Muscle of leg (tissue), 11 donors: ENCODE data around the gene SLCO2A1. TPM values are rescaled to one million over a fixed set of nuclear protein-coding genes. Genes with fewer than 3 reads are reported as not detected.
A peak's percentile ranks its signal among the peaks of the same experiment; 100 is the strongest.

ENCODE experiments used
- DNase-seq: peaks from one replicate; pipeline ENCODE4 v3.0.0; 2013
- H3K27ac ChIP-seq: one replicate; pipeline ENCODE4 v1.5.1; 2013; ENCODE audit warnings: mild to moderate bottlenecking, low read length, control low read depth
- H3K27me3 ChIP-seq: one replicate; pipeline ENCODE4 v1.6.1; 2013; ENCODE audit warnings: low read length; ENCODE audit not compliant: control insufficient read depth, insufficient read depth
- H3K36me3 ChIP-seq: one replicate; pipeline ENCODE4 v1.6.1; 2013; ENCODE audit warnings: low read length; ENCODE audit not compliant: control insufficient read depth, insufficient read depth
- H3K4me1 ChIP-seq: one replicate; pipeline ENCODE4 v1.6.1; 2013; ENCODE audit warnings: low read length; ENCODE audit not compliant: control insufficient read depth, insufficient read depth
- H3K4me3 ChIP-seq: one replicate; pipeline ENCODE4 v1.5.1; 2013; ENCODE audit warnings: low read length, control low read depth
- H3K9me3 ChIP-seq: replicated peaks from 2 replicates; pipeline ENCODE4 v1.6.1; 2013; ENCODE audit warnings: low read depth, low read length; ENCODE audit not compliant: control insufficient read depth
- WGBS: methylation state at CpG from one replicate; pipeline ENCODE4 v1.1.5; 2013; ENCODE audit warnings: missing lambda C conversion rate; ENCODE audit not compliant: insufficient coverage; 5-methylcytosine and 5-hydroxymethylcytosine counted together
- polyA plus RNA-seq, 8 donors: library from polyadenylated mRNA; unstranded; fragments of 120-200 nt; gene quantifications; one replicate each; pipeline versions ENCODE4 v1.2.1 to v1.2.3, GENCODE V29; 2013; ENCODE audit warnings: inconsistent platforms in 1 of 8, low replicate concordance in 1 of 8; ENCODE audit not compliant: insufficient read length in 8 of 8, insufficient read depth in 1 of 8
- total RNA-seq: library from RNA; stranded (reverse); fragments of 120-200 nt; gene quantifications from one replicate; pipeline ENCODE4 v1.2.4, GENCODE V29; 2013

The SLCO2A1 gene
- total and polyA plus RNA-seq, 9 donors, result 0.49 to 3.9 (median 1.6) TPM

GRCh38 chr3:134003066-134003465, 26.7 kb downstream of the SLCO2A1 start:
- peaks cover 8% of the 10 kb centered on the region for H3K9me3 ChIP-seq
- DNase-seq, result no peak
- WGBS, result no CpG with 5 or more reads among the region's 5 CpGs
- no peaks in the 10 kb centered on the region for H3K4me1 ChIP-seq
- no peak overlapping the region for H3K27ac ChIP-seq
- H3K4me3 ChIP-seq, result no peak overlapping the region
- H3K27me3 ChIP-seq, result peaks cover 2% of the 10 kb centered on the region
- no peaks in the 10 kb centered on the region for H3K36me3 ChIP-seq

DNA sequence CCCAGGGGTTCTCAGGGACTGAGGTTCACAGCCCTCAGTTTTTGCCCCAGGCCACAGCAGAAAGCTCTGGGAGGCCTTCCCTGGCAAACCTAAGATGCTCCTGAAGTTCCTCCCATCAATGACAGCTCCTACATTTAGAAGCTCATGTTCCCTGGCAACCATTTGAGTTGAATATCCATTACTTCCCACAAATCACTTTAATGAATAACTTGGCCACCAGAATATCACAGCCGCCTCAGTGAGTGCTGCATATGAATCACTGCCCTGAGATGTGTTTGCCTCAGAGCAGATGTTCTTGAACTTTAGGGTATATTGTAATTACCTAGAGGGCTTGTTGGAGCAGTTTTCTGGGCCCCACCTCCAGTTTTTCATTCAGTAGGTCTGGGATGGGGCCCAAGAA, 27.4 kb downstream of the SLCO2A1 start:
- DNase-seq, result peak; percentile 62
- peaks cover 8% of the 10 kb centered on the region for H3K9me3 ChIP-seq
- no peaks in the 10 kb centered on the region for H3K4me1 ChIP-seq
- H3K36me3 ChIP-seq, result no peaks in the 10 kb centered on the region
- peaks cover 2% of the 10 kb centered on the region for H3K27me3 ChIP-seq
- no peak overlapping the region for H3K4me3 ChIP-seq
- no CpG with 5 or more reads among the region's 1 CpG for WGBS
- no peak overlapping the region for H3K27ac ChIP-seq

DNA sequence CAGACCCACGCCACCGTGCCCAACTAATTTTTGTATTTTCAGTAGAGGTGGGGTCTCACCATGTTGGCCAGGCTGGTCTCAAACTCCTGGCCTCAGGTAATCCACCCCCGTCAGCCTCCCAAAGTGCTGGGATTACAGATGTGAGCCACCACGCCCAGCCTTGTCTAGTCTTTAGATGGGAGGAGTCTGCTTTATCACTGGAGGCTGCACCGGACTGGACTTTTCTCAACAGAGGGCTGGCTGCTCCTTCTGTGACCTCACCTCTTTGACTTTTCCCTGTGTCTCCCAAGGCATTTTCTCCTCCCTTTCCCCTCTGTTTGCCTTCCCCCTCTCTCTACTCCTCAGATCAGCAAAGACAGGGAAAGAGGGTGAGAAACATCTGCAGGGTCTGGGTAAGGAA, 28.5 kb downstream of the SLCO2A1 start:
- Histone ChIP-seq H3K4me1 (peaks cover 5% of the 10 kb centered on the region), H3K4me3 (no peak overlapping the region), H3K27me3 (peaks cover 4% of the 10 kb centered on the region), H3K9me3 (peaks cover 8% of the 10 kb centered on the region), H3K27ac (no peak overlapping the region), H3K36me3 (no peaks in the 10 kb centered on the region)
- 83% methylated on average over 2 of the region's 5 CpGs for WGBS
- no peak for DNase-seq

DNA sequence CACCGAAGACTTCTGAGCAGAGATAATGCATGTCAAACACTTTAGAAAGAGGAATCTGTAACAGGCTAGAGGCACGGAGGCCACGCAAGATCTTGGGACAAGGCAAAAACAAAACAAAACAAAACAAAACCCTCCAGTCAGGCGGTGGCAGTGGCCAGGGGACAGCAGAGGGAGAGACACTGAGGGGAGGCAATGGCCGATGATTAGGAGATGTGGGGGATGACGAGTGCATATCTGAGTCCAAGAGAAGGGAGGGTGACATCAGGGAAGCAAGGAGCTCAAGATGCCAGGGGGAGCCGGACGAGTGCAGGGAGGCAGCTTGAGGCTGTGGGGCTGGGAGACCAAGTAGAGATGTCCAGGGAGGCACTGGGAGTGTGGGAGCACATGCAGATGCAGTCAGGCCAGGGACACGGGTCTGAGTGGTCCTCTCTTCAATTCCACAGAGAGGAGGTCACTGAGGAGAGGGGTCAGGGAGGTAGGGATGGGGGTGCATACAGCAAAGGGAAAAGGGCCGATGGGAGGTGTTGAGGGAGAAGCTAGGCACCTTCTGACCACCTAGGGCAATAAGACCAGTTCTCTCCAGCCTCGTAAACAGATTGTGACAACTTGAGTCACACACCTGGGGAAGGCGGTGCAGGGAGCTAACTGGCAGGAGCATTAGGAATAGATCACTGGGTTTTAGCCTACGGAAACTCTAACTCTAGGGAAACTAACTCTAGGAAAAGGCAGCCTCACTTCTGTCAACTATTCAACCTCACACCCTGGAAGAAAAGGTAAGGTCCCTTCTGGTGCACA, 29.6 kb downstream of the SLCO2A1 start:
- Histone ChIP-seq H3K27me3 (peaks cover 4% of the 10 kb centered on the region), H3K4me1 (peaks cover 7% of the 10 kb centered on the region), H3K27ac (no peak overlapping the region), H3K36me3 (no peaks in the 10 kb centered on the region), H3K9me3 (peaks cover 8% of the 10 kb centered on the region), H3K4me3 (no peak overlapping the region)
- WGBS, result 80% methylated on average over 6 of the region's 13 CpGs
- DNase-seq, result no peak

GRCh38 chr3:133998691-133999241, 31.0 kb downstream of the SLCO2A1 start:
- WGBS, result 68% methylated on average over 8 of the region's 9 CpGs
- Histone ChIP-seq H3K27ac (no peak overlapping the region), H3K4me1 (peaks cover 7% of the 10 kb centered on the region), H3K36me3 (no peaks in the 10 kb centered on the region), H3K27me3 (peaks cover 4% of the 10 kb centered on the region), H3K9me3 (peaks cover 3% of the 10 kb centered on the region), H3K4me3 (no peak overlapping the region)
- DNase-seq, result no peak

DNA sequence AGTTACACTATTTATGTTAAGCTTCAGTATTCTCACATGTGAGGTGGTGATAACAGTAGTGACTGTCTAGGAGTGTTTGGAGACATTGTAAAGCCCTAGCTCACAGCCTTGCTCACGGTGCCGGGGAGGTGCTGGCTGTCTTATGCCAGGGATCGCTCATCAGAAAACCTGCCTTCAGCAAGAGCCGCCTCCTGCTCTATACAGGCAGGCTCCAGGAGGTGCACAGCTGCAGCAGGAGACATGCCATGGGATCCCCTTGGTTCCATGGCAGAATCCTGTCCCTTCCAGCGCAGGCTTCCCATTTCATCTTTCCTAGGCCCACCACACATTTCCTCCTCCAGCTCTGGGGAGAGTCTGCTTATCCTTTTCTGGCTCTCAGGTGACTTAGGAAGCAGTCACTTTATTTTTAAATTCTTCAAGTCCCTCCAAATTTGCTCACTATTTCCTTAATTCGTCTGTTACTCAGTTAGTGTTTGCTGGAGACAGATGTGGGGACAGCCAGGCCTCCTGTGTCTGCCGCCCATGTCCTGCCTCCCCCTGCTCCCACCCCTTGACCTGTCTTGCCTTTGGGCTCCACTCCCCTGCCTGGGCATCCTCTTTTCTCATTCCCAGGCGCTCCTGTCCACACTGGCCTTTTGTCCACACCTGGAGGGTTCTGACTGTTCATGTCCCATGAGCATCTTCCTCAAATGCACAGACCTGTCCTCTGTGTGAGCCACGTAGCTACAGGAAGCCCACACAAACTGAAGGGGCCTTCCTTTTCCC, 31.7 kb downstream of the SLCO2A1 start:
- Histone ChIP-seq H3K27ac (no peak overlapping the region), H3K4me1 (peaks cover 7% of the 10 kb centered on the region), H3K4me3 (no peak overlapping the region), H3K36me3 (no peaks in the 10 kb centered on the region), H3K27me3 (peaks cover 4% of the 10 kb centered on the region), H3K9me3 (no peaks in the 10 kb centered on the region)
- 82% methylated on average over 9 of the region's 9 CpGs for WGBS
- DNase-seq, result no peak

- H3K9me3 ChIP-seq, result no peaks in the 10 kb centered on the region
- WGBS, result 93% methylated on average over 5 of the region's 5 CpGs
- no peak for DNase-seq
- H3K4me3 ChIP-seq, result no peak overlapping the region
- H3K36me3 ChIP-seq, result no peaks in the 10 kb centered on the region
- peaks cover 4% of the 10 kb centered on the region for H3K27me3 ChIP-seq
- H3K27ac ChIP-seq, result no peak overlapping the region
- peaks cover 13% of the 10 kb centered on the region for H3K4me1 ChIP-seq
Observed at GRCh38 chr3:133996996-133997395, 32.7 kb downstream of the SLCO2A1 start.

DNA sequence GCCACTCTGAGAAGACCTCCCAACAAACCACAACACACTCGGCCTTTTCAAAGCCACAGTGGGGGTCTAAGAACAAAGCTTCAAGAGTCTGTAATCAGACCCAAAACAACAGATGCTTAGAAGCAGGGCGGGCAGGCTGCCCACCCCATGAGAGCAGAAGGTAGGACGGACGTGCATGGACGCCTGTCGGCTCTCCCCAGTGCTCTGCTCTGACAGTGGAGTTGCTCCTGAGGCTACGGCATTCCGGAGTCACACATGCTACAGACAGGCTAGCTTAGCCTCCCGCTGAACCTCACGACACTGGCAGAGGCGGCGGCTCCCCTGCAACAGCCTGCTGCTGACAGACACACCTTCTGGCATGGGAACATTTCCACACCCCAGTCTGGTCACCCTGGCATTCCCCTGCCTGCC, 33.5 kb downstream of the SLCO2A1 start:
- DNase-seq, result peak; percentile 33
- Histone ChIP-seq H3K36me3 (no peaks in the 10 kb centered on the region), H3K27me3 (peaks cover 4% of the 10 kb centered on the region), H3K9me3 (no peaks in the 10 kb centered on the region), H3K4me3 (no peak overlapping the region), H3K27ac (no peak overlapping the region), H3K4me1 (peaks cover 13% of the 10 kb centered on the region)
- 37% methylated on average over 11 of the region's 12 CpGs for WGBS

DNA sequence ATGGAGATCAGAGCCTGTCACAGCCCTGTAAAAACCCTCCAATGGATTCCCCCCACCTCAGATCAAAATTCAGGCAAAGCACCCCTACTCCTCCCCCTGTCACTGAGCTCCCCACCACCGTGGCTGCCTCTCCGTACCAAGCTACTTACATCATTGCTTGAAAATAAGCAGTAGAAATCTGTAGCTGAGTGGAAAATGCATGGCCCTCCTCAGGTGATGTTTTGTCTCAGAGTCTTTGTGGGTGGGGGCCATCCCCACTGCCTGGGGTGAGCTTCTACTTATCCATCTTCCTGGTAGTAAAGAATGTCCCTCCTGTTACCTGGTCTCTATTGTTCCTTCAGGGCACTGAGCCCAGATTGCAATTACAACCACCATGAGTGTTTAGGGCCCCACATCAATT, 34.5 kb downstream of the SLCO2A1 start:
- peaks cover 4% of the 10 kb centered on the region for H3K27me3 ChIP-seq
- no peak overlapping the region for H3K27ac ChIP-seq
- no peaks in the 10 kb centered on the region for H3K36me3 ChIP-seq
- peaks cover 13% of the 10 kb centered on the region for H3K4me1 ChIP-seq
- no peaks in the 10 kb centered on the region for H3K9me3 ChIP-seq
- DNase-seq, result no peak
- H3K4me3 ChIP-seq, result no peak overlapping the region
- WGBS, result no CpG with 5 or more reads among the region's 2 CpGs

- H3K9me3 ChIP-seq, result no peaks in the 10 kb centered on the region
- peaks cover 2% of the 10 kb centered on the region for H3K27me3 ChIP-seq
- H3K27ac ChIP-seq, result no peak overlapping the region
- H3K4me1 ChIP-seq, result peaks cover 13% of the 10 kb centered on the region
- no peak overlapping the region for H3K4me3 ChIP-seq
- DNase-seq, result no peak
- WGBS, result 88% methylated on average over 6 of the region's 8 CpGs
- no peaks in the 10 kb centered on the region for H3K36me3 ChIP-seq
Observed at GRCh38 chr3:133994166-133994890, 35.4 kb downstream of the SLCO2A1 start.
